Tibial nerve (tissue), 3 donors: ENCODE data around the gene HAO2.

Source experiments
- CTCF ChIP-seq, 5 experiments: fragments of 200-600 bp in 3 of 5; fragments of 450-650 bp in 2 of 5; sonication (generic) in 3 of 5; IDR thresholded peaks; one replicate each; pipeline ENCODE4 v1.5.1; 2016 to 2019; ENCODE audit warnings: antibody characterized with exemption in 5 of 5, mild to moderate bottlenecking in 3 of 5, moderate library complexity in 2 of 5
- POLR2A ChIP-seq, 2 donors: fragments of 450-650 bp; IDR thresholded peaks; one replicate each; pipeline ENCODE4 v1.6.1; 2017; ENCODE audit warnings: antibody characterized with exemption in 2 of 2, mild to moderate bottlenecking in 2 of 2, moderate library complexity in 2 of 2

GRCh38 chr1:119331190-119331515, 37.4 kb upstream of the HAO2 start:
- TF ChIP-seq CTCF (IDR thresholded peaks at IDR 0.05) (no peak), POLR2A (IDR thresholded peaks at IDR 0.05) (no peak)
